WI38 (cell line): Measurements from ENCODE around the gene PLPPR1.

ENCODE experiments used
- H3K4me3 ChIP-seq: 2 replicates; pipeline ENCODE4 v1.5.1; 2011; ENCODE audit warnings: low read depth, mild to moderate bottlenecking, control low read depth, low read length
- TF ChIP-seq, protein P1 (sequence below): IDR thresholded peaks from 2 replicates; pipeline ENCODE4 v1.5.1; 2012; ENCODE audit warnings: low read depth, mild to moderate bottlenecking, control low read depth, low read length

PLPPR1 gene

DNA sequence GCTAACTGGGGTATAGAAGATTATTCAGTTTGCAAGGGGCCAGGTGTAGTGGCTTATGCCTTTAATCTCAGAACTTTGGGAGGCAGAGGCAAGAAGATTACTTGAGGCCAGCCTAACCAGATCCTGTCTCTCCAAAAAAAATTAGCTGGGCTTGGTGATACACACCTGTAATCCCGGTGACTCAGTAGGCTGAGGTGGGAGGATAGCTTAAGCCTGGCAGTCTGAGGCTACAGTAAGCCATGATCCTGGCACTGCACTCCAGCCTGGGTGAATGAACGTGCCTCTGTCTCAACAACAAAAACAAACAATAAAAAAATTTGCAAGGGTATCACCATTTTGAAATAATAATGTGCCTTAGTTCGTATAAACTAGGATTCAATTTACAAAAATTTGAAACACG, 305.0 kb downstream of the PLPPR1 start:
- no peak overlapping the region for H3K4me3 ChIP-seq
- TF ChIP-seq, protein P1, sequence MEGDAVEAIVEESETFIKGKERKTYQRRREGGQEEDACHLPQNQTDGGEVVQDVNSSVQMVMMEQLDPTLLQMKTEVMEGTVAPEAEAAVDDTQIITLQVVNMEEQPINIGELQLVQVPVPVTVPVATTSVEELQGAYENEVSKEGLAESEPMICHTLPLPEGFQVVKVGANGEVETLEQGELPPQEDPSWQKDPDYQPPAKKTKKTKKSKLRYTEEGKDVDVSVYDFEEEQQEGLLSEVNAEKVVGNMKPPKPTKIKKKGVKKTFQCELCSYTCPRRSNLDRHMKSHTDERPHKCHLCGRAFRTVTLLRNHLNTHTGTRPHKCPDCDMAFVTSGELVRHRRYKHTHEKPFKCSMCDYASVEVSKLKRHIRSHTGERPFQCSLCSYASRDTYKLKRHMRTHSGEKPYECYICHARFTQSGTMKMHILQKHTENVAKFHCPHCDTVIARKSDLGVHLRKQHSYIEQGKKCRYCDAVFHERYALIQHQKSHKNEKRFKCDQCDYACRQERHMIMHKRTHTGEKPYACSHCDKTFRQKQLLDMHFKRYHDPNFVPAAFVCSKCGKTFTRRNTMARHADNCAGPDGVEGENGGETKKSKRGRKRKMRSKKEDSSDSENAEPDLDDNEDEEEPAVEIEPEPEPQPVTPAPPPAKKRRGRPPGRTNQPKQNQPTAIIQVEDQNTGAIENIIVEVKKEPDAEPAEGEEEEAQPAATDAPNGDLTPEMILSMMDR: no peak

DNA sequence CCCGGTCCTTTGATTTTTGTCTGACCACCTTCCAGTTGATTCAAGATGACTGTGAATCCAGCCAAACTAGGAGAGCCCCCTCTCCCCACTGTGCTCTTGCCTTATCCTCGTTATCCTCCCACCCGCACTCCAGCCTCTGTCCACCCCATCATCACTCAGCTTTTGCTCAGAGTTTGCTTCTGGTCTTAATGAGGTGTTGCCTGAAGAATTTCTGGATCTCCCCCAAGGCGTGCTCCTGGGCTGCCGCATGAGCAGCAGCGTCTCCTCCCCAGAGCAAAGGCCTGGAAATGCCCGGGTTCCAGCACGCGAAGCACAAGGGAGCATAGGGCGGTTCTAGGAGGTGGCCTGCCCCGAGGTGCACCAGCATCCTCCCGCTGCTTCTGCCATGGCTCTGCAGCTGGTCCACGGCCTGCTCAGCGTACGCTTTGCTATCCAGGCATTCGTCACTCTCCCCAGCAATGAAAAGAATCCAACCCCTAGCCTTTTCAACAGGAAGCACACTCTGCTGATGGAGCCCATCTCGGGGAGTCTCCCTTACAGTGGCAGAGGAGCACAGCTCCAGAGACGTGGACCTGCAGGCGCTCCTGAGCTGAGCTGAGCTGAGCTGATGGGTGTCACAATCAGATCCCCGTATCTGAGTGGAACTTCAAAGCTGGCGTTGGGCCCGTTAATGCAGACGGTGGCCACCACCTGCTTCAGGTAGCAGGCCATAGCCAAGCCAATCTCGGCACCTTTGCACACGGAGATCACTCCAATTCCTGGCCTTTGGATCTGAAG, 305.6 kb downstream of the PLPPR1 start:
- TF ChIP-seq, protein P1: no peak
- H3K4me3 ChIP-seq: no peak overlapping the region

DNA sequence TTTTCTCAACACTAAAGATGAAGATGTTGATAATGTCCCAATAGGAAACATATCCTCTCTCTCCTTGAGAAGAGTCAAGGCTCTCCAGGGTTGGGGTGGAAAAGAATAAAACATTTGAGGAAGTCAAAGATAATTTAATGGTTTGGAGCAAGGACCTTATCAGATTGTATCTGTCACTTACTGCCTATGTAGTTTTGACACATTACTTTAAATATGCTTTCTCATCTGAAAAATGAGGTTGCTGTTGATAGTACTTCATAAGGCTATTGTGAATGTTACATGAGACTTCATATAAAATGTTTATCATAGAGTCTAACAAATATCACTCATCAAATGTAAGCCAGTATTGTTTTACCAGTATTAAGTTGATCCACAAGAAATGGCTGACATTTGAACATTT, 307.6 kb downstream of the PLPPR1 start:
- TF ChIP-seq, protein P1: no peak

DNA sequence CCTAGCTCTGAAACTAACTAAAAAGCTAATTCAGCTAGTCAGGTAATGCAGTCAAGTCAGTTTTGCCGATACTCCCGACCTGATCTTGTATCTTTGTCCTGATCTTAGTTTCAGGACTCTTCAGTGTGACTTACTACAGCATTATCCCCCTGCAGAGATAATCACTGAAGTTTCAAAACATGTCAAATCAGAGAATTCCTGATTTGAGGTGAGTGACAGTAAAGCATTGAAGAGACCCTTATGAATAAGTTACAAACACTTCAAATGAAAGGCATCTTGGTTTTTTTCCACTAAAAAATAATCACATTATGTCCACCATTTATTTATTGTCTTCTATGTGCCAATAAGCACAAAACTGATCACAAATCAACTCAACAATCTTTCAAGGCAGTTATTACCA, 308.7 kb downstream of the PLPPR1 start:
- TF ChIP-seq, protein P1: no peak

More for the DNA sequence above, 307.6 kb downstream of the PLPPR1 start:
- H3K4me3 ChIP-seq: no peak overlapping the region

DNA sequence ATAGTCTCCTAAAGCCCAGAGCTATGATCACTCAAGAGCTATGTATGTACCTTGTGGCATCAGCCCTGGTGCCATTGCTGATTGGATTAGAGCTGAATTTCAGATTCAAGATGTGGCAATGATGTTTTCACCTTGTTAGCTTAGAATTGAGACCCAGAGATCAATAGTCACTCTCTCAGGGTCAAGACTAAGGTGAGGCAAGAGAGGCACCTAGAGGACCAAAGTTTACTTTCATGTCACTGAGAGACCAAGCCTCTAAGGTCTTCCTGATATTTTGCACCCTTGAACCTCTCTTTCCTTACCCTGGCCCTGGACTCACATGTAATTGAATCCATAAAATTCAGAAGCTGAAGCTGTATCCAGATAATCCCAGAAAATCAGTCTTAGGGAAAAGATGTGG, 313.4 kb downstream of the PLPPR1 start:
- no peak overlapping the region for H3K4me3 ChIP-seq
- TF ChIP-seq, protein P1: no peak

More for the DNA sequence above, 308.7 kb downstream of the PLPPR1 start:
- H3K4me3 ChIP-seq: no peak overlapping the region

DNA sequence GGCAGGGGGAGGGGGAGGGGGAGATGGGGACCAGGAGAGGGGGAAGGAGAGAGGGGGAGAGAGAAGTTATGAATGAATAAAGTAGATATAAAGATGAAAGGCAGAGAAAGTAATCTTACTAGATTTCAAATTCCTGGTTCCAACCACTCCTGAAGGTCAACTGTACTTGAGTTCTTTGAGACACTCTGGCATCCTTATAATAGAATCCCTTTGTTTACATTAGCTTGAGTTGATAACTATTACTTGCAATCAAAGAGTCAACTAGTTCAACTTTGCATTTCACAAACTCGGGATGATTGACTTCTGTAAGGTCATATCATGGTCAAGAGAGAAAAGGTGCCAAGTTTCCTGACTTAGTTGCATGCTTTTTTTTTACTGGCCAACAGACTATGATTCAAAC, 314.1 kb downstream of the PLPPR1 start:
- TF ChIP-seq, protein P1: no peak
- H3K4me3 ChIP-seq: no peak overlapping the region

DNA sequence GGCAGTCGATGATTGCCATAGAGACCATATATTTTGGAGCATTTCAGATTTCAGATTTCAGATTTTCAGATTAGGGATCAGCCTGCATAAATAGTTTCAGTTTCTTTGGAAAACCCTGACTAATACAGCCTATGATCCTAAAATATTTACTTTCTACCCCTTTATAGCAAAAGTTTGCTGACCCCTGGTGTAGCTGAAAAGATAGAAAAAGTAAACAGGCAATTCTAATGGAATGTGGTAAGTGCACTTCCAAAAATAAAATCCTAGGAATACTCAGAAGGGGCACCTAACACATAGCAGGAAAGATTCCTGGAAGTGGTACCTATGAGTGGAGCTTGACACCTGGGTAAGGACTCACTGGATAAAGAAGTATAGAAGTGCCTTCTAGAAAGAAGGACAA, 321.8 kb downstream of the PLPPR1 start:
- TF ChIP-seq, protein P1: no peak
- no peak overlapping the region for H3K4me3 ChIP-seq
